Measurements from ENCODE around the gene GRID2.
"Not testable (repeated sequence)": the region's sequence is repeated elsewhere in the genome, so short reads cannot be mapped to it uniquely, and the experiment has no call there.

- TF ChIP-seq, protein P1, sequence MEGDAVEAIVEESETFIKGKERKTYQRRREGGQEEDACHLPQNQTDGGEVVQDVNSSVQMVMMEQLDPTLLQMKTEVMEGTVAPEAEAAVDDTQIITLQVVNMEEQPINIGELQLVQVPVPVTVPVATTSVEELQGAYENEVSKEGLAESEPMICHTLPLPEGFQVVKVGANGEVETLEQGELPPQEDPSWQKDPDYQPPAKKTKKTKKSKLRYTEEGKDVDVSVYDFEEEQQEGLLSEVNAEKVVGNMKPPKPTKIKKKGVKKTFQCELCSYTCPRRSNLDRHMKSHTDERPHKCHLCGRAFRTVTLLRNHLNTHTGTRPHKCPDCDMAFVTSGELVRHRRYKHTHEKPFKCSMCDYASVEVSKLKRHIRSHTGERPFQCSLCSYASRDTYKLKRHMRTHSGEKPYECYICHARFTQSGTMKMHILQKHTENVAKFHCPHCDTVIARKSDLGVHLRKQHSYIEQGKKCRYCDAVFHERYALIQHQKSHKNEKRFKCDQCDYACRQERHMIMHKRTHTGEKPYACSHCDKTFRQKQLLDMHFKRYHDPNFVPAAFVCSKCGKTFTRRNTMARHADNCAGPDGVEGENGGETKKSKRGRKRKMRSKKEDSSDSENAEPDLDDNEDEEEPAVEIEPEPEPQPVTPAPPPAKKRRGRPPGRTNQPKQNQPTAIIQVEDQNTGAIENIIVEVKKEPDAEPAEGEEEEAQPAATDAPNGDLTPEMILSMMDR (IDR thresholded peaks at IDR 0.05) = not testable (repeated sequence)
- not testable (repeated sequence) for TF ChIP-seq POLR2AphosphoS5 (IDR thresholded peaks at IDR 0.05)
Observed at GRCh38 chr4:93300780-93301555, 997.2 kb downstream of the GRID2 start.

All from breast epithelium (tissue), 3 donors.